Calu3 (cell line): Measurements from ENCODE around the gene DPP6. TPM values are rescaled to one million over a fixed set of nuclear protein-coding genes. Genes with fewer than 3 reads are reported as not detected.
A peak's percentile ranks its signal among the peaks of the same experiment; 100 is the strongest.
"Not testable (repeated sequence)": the region's sequence is repeated elsewhere in the genome, so short reads cannot be mapped to it uniquely, and the experiment has no call there.

ENCODE experiments used
- BruUV-seq: library from RNA; stranded (reverse); fragments of 400-500 nt; replicated peaks from 2 replicates; lab custom pipeline; 2021; lab: Mats Ljungman, UMichigan
- CTCF ChIA-PET: fragments of 300-600 bp; sonication (Branson Sonifier 250); formaldehyde crosslinking; loops from one replicate; lab custom pipeline; 2022; ENCODE audit warnings: antibody characterized with exemption; lab: Charles Lee
- DNase-seq: peaks from one replicate; pipeline ENCODE4 v3.0.0; 2022
- H3K27ac Mint-ChIP-seq: one replicate; pipeline ENCODE4 v1.8.0; 2022; ENCODE audit warnings: mixed read lengths; ENCODE audit not compliant: unreplicated experiment
- H3K27me3 Mint-ChIP-seq: one replicate; pipeline ENCODE4 v1.8.0; 2022; ENCODE audit warnings: mixed read lengths; ENCODE audit not compliant: unreplicated experiment
- H3K36me3 Mint-ChIP-seq: one replicate; pipeline ENCODE4 v1.8.0; 2022; ENCODE audit warnings: mild to moderate bottlenecking, moderate library complexity, mixed read lengths; ENCODE audit not compliant: insufficient read depth, unreplicated experiment
- H3K4me1 Mint-ChIP-seq: one replicate; pipeline ENCODE4 v1.8.0; 2022; ENCODE audit warnings: mild to moderate bottlenecking, low read depth, mixed read lengths; ENCODE audit not compliant: unreplicated experiment
- H3K4me3 Mint-ChIP-seq: one replicate; pipeline ENCODE4 v1.8.0; 2022; ENCODE audit warnings: mild to moderate bottlenecking, low read depth, moderate library complexity, mixed read lengths; ENCODE audit not compliant: unreplicated experiment
- H3K9me3 Mint-ChIP-seq: one replicate; pipeline ENCODE4 v1.8.0; 2022; ENCODE audit warnings: low read depth, mixed read lengths; ENCODE audit not compliant: unreplicated experiment
- CTCF ChIP-seq: fragments of 200-600 bp; IDR thresholded peaks from one replicate; pipeline ENCODE4 v1.8.0; 2022; ENCODE audit warnings: antibody characterized with exemption; ENCODE audit not compliant: unreplicated experiment
- intact Hi-C: fragments of 100-400 bp; cut with micrococcal nuclease; formaldehyde crosslinking; loops from one replicate; pipeline ENCODE4 v1.10.0; 2022; ENCODE audit not compliant: unreplicated experiment
- total RNA-seq: library from RNA; stranded (reverse); gene quantifications from 2 replicates; pipeline ENCODE4 v1.2.3, GENCODE V29; 2022

DPP6 gene
- total RNA-seq, 1 experiment from 2014 or later: not detected

- Mint-ChIP-seq H3K4me3 (no peak overlapping the region), H3K4me1 (no peaks in the 10 kb centered on the region), H3K27ac (no peak overlapping the region), H3K27me3 (peaks cover 31% of the 10 kb centered on the region), H3K9me3 (no peaks in the 10 kb centered on the region), H3K36me3 (no peaks in the 10 kb centered on the region)
- no TSS peak for BruUV-seq
- intact Hi-C loops: no loop called here
- TF ChIP-seq CTCF: no peak
- CTCF ChIA-PET: no interaction called here
- no peak for DNase-seq
Measured at GRCh38 chr7:154919344-154920225, 867.4 kb downstream of the DPP6 start.

- DNase-seq, H3K4me3 Mint-ChIP-seq, H3K27ac Mint-ChIP-seq, CTCF ChIA-PET, intact Hi-C loops, H3K4me1 Mint-ChIP-seq, H3K36me3 Mint-ChIP-seq, H3K9me3 Mint-ChIP-seq, BruUV-seq: not testable (repeated sequence)
- H3K27me3 Mint-ChIP-seq: peaks cover 15% of the 10 kb centered on the region
Measured at GRCh38 chr7:154922472-154922871, 870.3 kb downstream of the DPP6 start.

- TF ChIP-seq CTCF: peak; percentile 44
- BruUV-seq: TSS peak; percentile 73
- Mint-ChIP-seq H3K27ac (peak overlapping the region; percentile 94), H3K27me3 (no peaks in the 10 kb centered on the region), H3K9me3 (no peaks in the 10 kb centered on the region), H3K36me3 (peaks cover 16% of the 10 kb centered on the region), H3K4me3 (peak overlapping the region; percentile 98), H3K4me1 (no peaks in the 10 kb centered on the region)
- DNase-seq: peak; percentile 76
- intact Hi-C loops: loop anchor here (1.0 to 5.0 kb wide), 5 partner anchors 25 to 841 kb away; no protein-coding TSS in a partner anchor
- CTCF ChIA-PET: interaction anchor here (0.8 to 2.9 kb wide), 8 partner anchors 13 to 452 kb away, joined by 3 to 17 read pairs (median 3); no protein-coding TSS in a partner anchor
Measured at GRCh38 chr7:154927624-154928125, 875.5 kb downstream of the DPP6 start.

- Mint-ChIP-seq H3K4me3 (peak overlapping the region; percentile 98), H3K9me3 (peaks cover 2% of the 10 kb centered on the region), H3K4me1 (no peaks in the 10 kb centered on the region), H3K27me3 (no peaks in the 10 kb centered on the region), H3K27ac (peak overlapping the region; percentile 94), H3K36me3 (peaks cover 16% of the 10 kb centered on the region)
- CTCF ChIA-PET: interaction anchor here (1.1 to 2.9 kb wide), 4 partner anchors 17 to 428 kb away, joined by 3 to 17 read pairs (median 3); no protein-coding TSS in a partner anchor
- no TSS peak for BruUV-seq
- intact Hi-C loops: loop anchor here (2.0 to 5.0 kb wide), 2 partner anchors 24 to 594 kb away; no protein-coding TSS in a partner anchor
- TF ChIP-seq CTCF: no peak
- peak; percentile 29 for DNase-seq
Measured at GRCh38 chr7:154928136-154929005, 876.2 kb downstream of the DPP6 start.
